Epithelial cell of proximal tubule (primary cell): Measurements from ENCODE around the gene VPS16. TPM values are rescaled to one million over a fixed set of nuclear protein-coding genes. Genes with fewer than 3 reads are reported as not detected.

Experiments
- DNase-seq: peaks from one replicate; pipeline ENCODE4 v3.0.0-alpha.2; 2011; ENCODE audit warnings: low read depth
- H3K4me3 ChIP-seq: 2 replicates; pipeline ENCODE4 v1.5.1; 2011; ENCODE audit warnings: low read depth, mild to moderate bottlenecking, low read length
- CTCF ChIP-seq: conservative IDR thresholded peaks from 2 replicates; pipeline ENCODE4 v1.5.1; 2012; ENCODE audit warnings: low read depth, mild to moderate bottlenecking, low read length
- total RNA-seq: library from RNA; depleted of rRNA; stranded (reverse); fragments of >200 nt; gene quantifications from 2 replicates; pipeline ENCODE4 v1.2.3, GENCODE V29; 2015

VPS16 gene
- total RNA-seq, 1 donor from 2014 or later = 18.1 TPM

- TF ChIP-seq CTCF = no peak
- DNase-seq = no peak
These were observed 60.5 kb downstream of the VPS16 start for GRCh38 chr20:2900845-2901592.

GRCh38 chr20:2902291-2902690 is 61.7 kb downstream of the VPS16 start:
- H3K4me3 ChIP-seq = no peak overlapping the region
- TF ChIP-seq CTCF = no peak
- no peak for DNase-seq

More at GRCh38 chr20:2900845-2901592, 60.5 kb downstream of the VPS16 start:
- no peak overlapping the region for H3K4me3 ChIP-seq

- H3K4me3 ChIP-seq = no peak overlapping the region
- no peak for TF ChIP-seq CTCF
- no peak for DNase-seq
These were observed 62.3 kb downstream of the VPS16 start for GRCh38 chr20:2902818-2903217.

GRCh38 chr20:2903686-2904085 is 63.1 kb downstream of the VPS16 start:
- DNase-seq = no peak
- TF ChIP-seq CTCF = no peak

GRCh38 chr20:2907519-2907918 is 67.0 kb downstream of the VPS16 start:
- no peak overlapping the region for H3K4me3 ChIP-seq
- no peak for DNase-seq
- no peak for TF ChIP-seq CTCF

More at GRCh38 chr20:2903686-2904085, 63.1 kb downstream of the VPS16 start:
- no peak overlapping the region for H3K4me3 ChIP-seq

GRCh38 chr20:2909953-2910352 is 69.4 kb downstream of the VPS16 start:
- DNase-seq = no peak
- no peak for TF ChIP-seq CTCF
- H3K4me3 ChIP-seq = no peak overlapping the region

GRCh38 chr20:2911200-2911599 is 70.7 kb downstream of the VPS16 start:
- H3K4me3 ChIP-seq = no peak overlapping the region
- no peak for TF ChIP-seq CTCF
- DNase-seq = no peak
